ENCODE data around the gene SLC13A2.

Gene SLC13A2

DNA sequence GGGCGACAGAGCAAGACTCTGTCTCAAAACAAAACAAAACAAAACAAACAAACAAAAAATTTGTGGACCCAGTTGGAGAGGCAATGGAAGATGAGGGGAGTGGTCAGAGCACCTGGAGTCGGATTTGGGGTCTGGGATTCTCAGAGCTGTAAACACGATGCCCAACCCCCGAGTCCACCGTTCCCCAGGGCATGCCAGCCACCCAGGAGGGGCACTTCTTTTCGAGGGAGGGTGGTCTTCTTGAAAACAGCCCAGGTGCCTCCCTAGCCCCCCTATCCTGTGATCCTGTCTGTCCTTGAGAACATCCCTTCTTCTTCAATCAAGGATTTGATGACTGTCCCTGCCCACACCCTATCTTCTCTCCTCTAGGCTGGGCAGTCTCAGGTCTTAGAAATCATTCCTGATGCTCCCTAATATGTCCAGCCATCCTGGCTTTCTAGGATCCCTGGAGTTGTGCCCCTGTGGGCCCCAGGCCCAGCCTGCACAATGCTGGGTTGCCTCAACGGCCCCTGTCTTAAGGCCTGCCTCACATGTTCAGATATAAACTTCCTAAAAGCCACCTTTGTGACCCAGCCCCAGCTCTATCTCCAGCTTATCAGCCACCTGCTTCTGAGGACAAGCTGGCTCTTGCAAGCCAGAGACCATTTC is 3.1 kb upstream of the SLC13A2 start:
- Histone ChIP-seq H3K27me3 (ENCODE audit: control insufficient read depth in 1 of 2, insufficient read depth in 1 of 2, low read length in 2 of 2) (peaks cover 63 to 68% of the 10 kb centered on the region in 2 experiments), H3K36me3 (ENCODE audit: control insufficient read depth in 1 of 2, insufficient read depth in 2 of 2, low read depth in 1 of 2, low read length in 2 of 2) (no peaks in the 10 kb centered on the region), H2AK5ac (ENCODE audit: low read length, severe bottlenecking) (no peak overlapping the region), H3K9ac (ENCODE audit: low read length) (no peak overlapping the region), H3K79me1 (replicated peaks; ENCODE audit: low read length, poor library complexity, severe bottlenecking) (no peaks in the 10 kb centered on the region), H3K9me3 (ENCODE audit: control insufficient read depth, low read length) (no peaks in the 10 kb centered on the region), H3K4ac (ENCODE audit: low read depth in 1 of 2, low read length in 2 of 2) (no peak overlapping the region), H2BK12ac (ENCODE audit: low read length in 2 of 2) (no peak overlapping the region), H3K18ac (ENCODE audit: low read depth in 1 of 2, low read length in 2 of 2) (no peak overlapping the region), H2BK15ac (ENCODE audit: low read depth, poor library complexity, severe bottlenecking) (no peak overlapping the region), H3K4me3 (ENCODE audit: insufficient read depth in 1 of 2, low read depth in 1 of 2, low read length in 2 of 2) (no peak overlapping the region), H3K4me1 (ENCODE audit: control insufficient read depth, insufficient read depth, low read depth, low read length) (no peaks in the 10 kb centered on the region), H2BK120ac (ENCODE audit: low read depth, low read length) (no peak overlapping the region), H2BK5ac (ENCODE audit: low read depth, low read length, poor library complexity, severe bottlenecking) (no peak overlapping the region), H3K4me2 (ENCODE audit: low read length, poor library complexity, severe bottlenecking) (no peak overlapping the region), H4K91ac (ENCODE audit: low read length) (no peak overlapping the region), H3K23ac (ENCODE audit: low read length in 2 of 2) (no peak overlapping the region), H3K14ac (ENCODE audit: low read length in 2 of 2) (no peak overlapping the region), H2AFZ (ENCODE audit: low read depth, low read length) (no peak overlapping the region), H4K8ac (ENCODE audit: low read length) (no peak overlapping the region), H3K27ac (ENCODE audit: low read length, poor library complexity, severe bottlenecking) (no peak overlapping the region)
- WGBS: 76% methylated on average over 6 of the region's 7 CpGs
- no peak for DNase-seq

DNA sequence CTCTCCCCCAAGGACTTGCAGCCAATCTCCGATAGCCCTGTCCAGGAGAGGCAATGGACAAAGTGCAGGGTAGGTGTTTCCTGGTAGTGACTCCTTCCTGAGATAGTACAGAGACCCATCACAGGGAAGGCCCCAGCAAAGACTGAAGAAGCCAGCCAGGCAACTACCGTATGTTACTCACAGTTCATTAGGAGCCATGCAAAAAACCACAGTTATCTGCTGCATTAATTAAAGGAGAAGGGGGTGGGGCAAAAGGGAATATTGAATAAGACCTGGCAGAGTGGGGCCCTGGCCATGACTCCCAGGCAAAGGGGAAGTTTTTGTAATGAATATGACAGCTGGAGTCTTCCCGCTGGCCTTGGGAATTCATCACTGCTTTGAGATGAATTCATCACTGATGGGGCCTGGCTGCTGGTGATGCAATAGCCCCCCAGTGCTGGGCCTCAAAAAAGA is 2.5 kb upstream of the SLC13A2 start:
- no peaks in the 10 kb centered on the region for H3K9me3 ChIP-seq (ENCODE audit: control insufficient read depth, low read length)
- no peak overlapping the region for H3K9ac ChIP-seq (ENCODE audit: low read length)
- no peak overlapping the region for H2BK5ac ChIP-seq (ENCODE audit: low read depth, low read length, poor library complexity, severe bottlenecking)
- no peak overlapping the region for H3K14ac ChIP-seq (ENCODE audit: low read length in 2 of 2)
- no peak for DNase-seq
- H4K8ac ChIP-seq (ENCODE audit: low read length): no peak overlapping the region
- H2BK15ac ChIP-seq (ENCODE audit: low read depth, poor library complexity, severe bottlenecking): no peak overlapping the region
- H3K4me3 ChIP-seq (ENCODE audit: insufficient read depth in 1 of 2, low read depth in 1 of 2, low read length in 2 of 2): no peak overlapping the region
- no peaks in the 10 kb centered on the region for H3K36me3 ChIP-seq (ENCODE audit: control insufficient read depth in 1 of 2, insufficient read depth in 2 of 2, low read depth in 1 of 2, low read length in 2 of 2)
- H3K4ac ChIP-seq (ENCODE audit: low read depth in 1 of 2, low read length in 2 of 2): no peak overlapping the region
- H3K79me1 ChIP-seq (replicated peaks; ENCODE audit: low read length, poor library complexity, severe bottlenecking): no peaks in the 10 kb centered on the region
- H3K23ac ChIP-seq (ENCODE audit: low read length in 2 of 2): no peak overlapping the region
- 88% methylated on average over 2 of the region's 3 CpGs for WGBS
- no peak overlapping the region for H2BK120ac ChIP-seq (ENCODE audit: low read depth, low read length)
- no peak overlapping the region for H3K27ac ChIP-seq (ENCODE audit: low read length, poor library complexity, severe bottlenecking)
- no peak overlapping the region for H2BK12ac ChIP-seq (ENCODE audit: low read length in 2 of 2)
- no peak overlapping the region for H3K18ac ChIP-seq (ENCODE audit: low read depth in 1 of 2, low read length in 2 of 2)
- H3K4me2 ChIP-seq (ENCODE audit: low read length, poor library complexity, severe bottlenecking): no peak overlapping the region
- no peak overlapping the region for H4K91ac ChIP-seq (ENCODE audit: low read length)
- H3K27me3 ChIP-seq (ENCODE audit: control insufficient read depth in 1 of 2, insufficient read depth in 1 of 2, low read length in 2 of 2): peaks cover 64 to 68% of the 10 kb centered on the region in 2 experiments
- H2AFZ ChIP-seq (ENCODE audit: low read depth, low read length): no peak overlapping the region
- H2AK5ac ChIP-seq (ENCODE audit: low read length, severe bottlenecking): no peak overlapping the region
- H3K4me1 ChIP-seq (ENCODE audit: control insufficient read depth, insufficient read depth, low read depth, low read length): no peaks in the 10 kb centered on the region

- Histone ChIP-seq H3K27me3 (ENCODE audit: control insufficient read depth in 1 of 2, insufficient read depth in 1 of 2, low read length in 2 of 2) (peaks cover 64 to 70% of the 10 kb centered on the region in 2 experiments), H3K9ac (ENCODE audit: low read length) (no peak overlapping the region), H3K23ac (ENCODE audit: low read length in 2 of 2) (no peak overlapping the region), H3K14ac (ENCODE audit: low read length in 2 of 2) (no peak overlapping the region), H3K18ac (ENCODE audit: low read depth in 1 of 2, low read length in 2 of 2) (no peak overlapping the region), H2AFZ (ENCODE audit: low read depth, low read length) (no peak overlapping the region), H4K8ac (ENCODE audit: low read length) (no peak overlapping the region), H2AK5ac (ENCODE audit: low read length, severe bottlenecking) (no peak overlapping the region), H2BK12ac (ENCODE audit: low read length in 2 of 2) (no peak overlapping the region), H3K79me1 (replicated peaks; ENCODE audit: low read length, poor library complexity, severe bottlenecking) (no peaks in the 10 kb centered on the region), H2BK120ac (ENCODE audit: low read depth, low read length) (no peak overlapping the region), H4K91ac (ENCODE audit: low read length) (no peak overlapping the region), H2BK5ac (ENCODE audit: low read depth, low read length, poor library complexity, severe bottlenecking) (no peak overlapping the region), H3K4me1 (ENCODE audit: control insufficient read depth, insufficient read depth, low read depth, low read length) (no peaks in the 10 kb centered on the region), H2BK15ac (ENCODE audit: low read depth, poor library complexity, severe bottlenecking) (no peak overlapping the region), H3K27ac (ENCODE audit: low read length, poor library complexity, severe bottlenecking) (no peak overlapping the region), H3K36me3 (ENCODE audit: control insufficient read depth in 1 of 2, insufficient read depth in 2 of 2, low read depth in 1 of 2, low read length in 2 of 2) (no peaks in the 10 kb centered on the region), H3K4me3 (ENCODE audit: insufficient read depth in 1 of 2, low read depth in 1 of 2, low read length in 2 of 2) (no peak overlapping the region), H3K9me3 (ENCODE audit: control insufficient read depth, low read length) (no peaks in the 10 kb centered on the region), H3K4me2 (ENCODE audit: low read length, poor library complexity, severe bottlenecking) (no peak overlapping the region), H3K4ac (ENCODE audit: low read depth in 1 of 2, low read length in 2 of 2) (no peak overlapping the region)
- 81% methylated on average over 15 of the region's 15 CpGs for WGBS
- no peak for DNase-seq
Observed at GRCh38 chr17:28471531-28472342, 1.7 kb upstream of the SLC13A2 start.

DNA sequence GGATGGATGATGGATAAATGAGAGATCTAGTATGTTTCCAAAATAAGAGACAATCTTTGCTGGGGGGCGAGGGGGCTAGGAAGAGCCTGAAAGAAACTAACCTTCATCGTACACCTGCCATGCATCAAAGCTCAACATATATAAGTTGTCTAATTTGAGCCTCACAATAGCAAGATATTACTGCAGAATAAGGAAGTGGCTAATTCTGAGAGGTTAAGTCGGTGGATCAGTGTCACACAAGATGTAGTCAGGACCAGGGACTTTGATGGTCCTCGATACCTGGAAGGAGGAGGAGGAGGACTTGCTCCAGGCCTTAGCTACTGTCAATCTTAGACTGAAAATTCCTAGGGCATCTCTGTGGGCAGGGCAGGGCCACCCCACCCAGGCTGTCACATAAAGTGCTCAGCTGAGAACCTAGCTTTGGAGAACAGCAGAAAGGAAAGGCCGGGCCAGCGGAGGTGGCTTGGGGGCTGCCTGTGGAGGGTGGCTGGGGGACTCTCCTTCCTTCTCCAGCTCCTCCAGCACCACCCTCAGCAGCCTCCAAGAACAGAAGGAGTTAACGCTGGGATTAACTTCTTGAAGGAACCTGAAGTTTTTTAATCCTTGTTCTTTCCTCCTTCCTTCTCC is 460 bp upstream of the SLC13A2 start:
- DNase-seq: no peak
- no peak overlapping the region for H3K4me2 ChIP-seq (ENCODE audit: low read length, poor library complexity, severe bottlenecking)
- H2BK5ac ChIP-seq (ENCODE audit: low read depth, low read length, poor library complexity, severe bottlenecking): no peak overlapping the region
- H3K4me1 ChIP-seq (ENCODE audit: control insufficient read depth, insufficient read depth, low read depth, low read length): no peaks in the 10 kb centered on the region
- H4K91ac ChIP-seq (ENCODE audit: low read length): no peak overlapping the region
- no peak overlapping the region for H3K4me3 ChIP-seq (ENCODE audit: insufficient read depth in 1 of 2, low read depth in 1 of 2, low read length in 2 of 2)
- H3K36me3 ChIP-seq (ENCODE audit: control insufficient read depth in 1 of 2, insufficient read depth in 2 of 2, low read depth in 1 of 2, low read length in 2 of 2): no peaks in the 10 kb centered on the region
- peaks cover 62 to 70% of the 10 kb centered on the region in 2 experiments for H3K27me3 ChIP-seq (ENCODE audit: control insufficient read depth in 1 of 2, insufficient read depth in 1 of 2, low read length in 2 of 2)
- H3K9me3 ChIP-seq (ENCODE audit: control insufficient read depth, low read length): no peaks in the 10 kb centered on the region
- H2BK12ac ChIP-seq (ENCODE audit: low read length in 2 of 2): no peak overlapping the region
- no peak overlapping the region for H3K23ac ChIP-seq (ENCODE audit: low read length in 2 of 2)
- no peak overlapping the region for H2BK120ac ChIP-seq (ENCODE audit: low read depth, low read length)
- no peak overlapping the region for H2BK15ac ChIP-seq (ENCODE audit: low read depth, poor library complexity, severe bottlenecking)
- no peak overlapping the region for H3K14ac ChIP-seq (ENCODE audit: low read length in 2 of 2)
- no peak overlapping the region for H2AFZ ChIP-seq (ENCODE audit: low read depth, low read length)
- no peak overlapping the region for H4K8ac ChIP-seq (ENCODE audit: low read length)
- no peak overlapping the region for H2AK5ac ChIP-seq (ENCODE audit: low read length, severe bottlenecking)
- no peak overlapping the region for H3K4ac ChIP-seq (ENCODE audit: low read depth in 1 of 2, low read length in 2 of 2)
- H3K27ac ChIP-seq (ENCODE audit: low read length, poor library complexity, severe bottlenecking): no peak overlapping the region
- WGBS: 90% methylated on average over 5 of the region's 7 CpGs
- no peak overlapping the region for H3K18ac ChIP-seq (ENCODE audit: low read depth in 1 of 2, low read length in 2 of 2)
- no peaks in the 10 kb centered on the region for H3K79me1 ChIP-seq (replicated peaks; ENCODE audit: low read length, poor library complexity, severe bottlenecking)
- no peak overlapping the region for H3K9ac ChIP-seq (ENCODE audit: low read length)
